ENCODE measurements around the gene METTL3.
A peak's percentile ranks its signal among the peaks of the same experiment; 100 is the strongest.

METTL3 gene

GRCh38 chr14:21476523-21476924 lies 34.6 kb downstream of the METTL3 start:
- peak in 1 of 2 experiments; percentile 52 for DNase-seq

- no peak for DNase-seq
Observed at GRCh38 chr14:21475767-21476522, 35.2 kb downstream of the METTL3 start.

- no peak for DNase-seq
Observed at GRCh38 chr14:21467616-21468015, 43.5 kb downstream of the METTL3 start.

DNA sequence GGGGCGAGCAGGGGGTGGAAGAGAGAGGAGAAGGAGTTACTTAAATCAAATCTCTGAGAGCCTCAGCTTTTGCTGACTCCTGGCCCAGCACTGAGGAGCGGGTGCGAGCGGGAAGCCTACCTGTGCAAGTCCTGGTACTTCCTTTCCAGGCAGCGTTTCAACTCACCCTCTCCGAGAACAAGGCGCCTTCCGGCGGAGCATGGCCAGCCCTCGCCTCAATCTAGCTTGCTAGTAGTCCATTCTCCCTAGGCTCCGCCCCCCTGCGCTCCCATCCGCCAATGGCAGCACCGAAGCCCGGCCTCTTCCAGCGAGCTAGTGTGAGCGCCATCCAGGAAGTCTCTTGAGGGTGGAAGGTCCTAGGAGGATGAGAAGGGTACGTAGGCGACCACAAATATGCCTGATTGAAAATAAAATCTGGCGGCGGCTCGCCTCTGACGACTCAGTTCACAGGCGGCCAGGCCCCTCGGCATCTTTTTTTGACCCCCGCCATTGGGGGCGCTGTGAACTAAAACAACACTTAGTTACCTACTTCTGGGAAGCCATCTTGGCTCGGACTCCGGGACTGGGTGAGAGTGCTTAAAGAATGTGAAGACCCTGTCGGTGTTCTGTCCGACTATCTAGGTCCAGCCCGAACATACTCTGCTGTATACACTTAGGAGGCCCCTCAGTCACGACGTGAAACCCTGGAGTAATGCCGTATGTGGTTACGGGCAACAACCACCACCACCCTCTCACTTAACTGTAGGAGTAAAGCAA lies 55.0 kb downstream of the METTL3 start, which contains the start of gene CHD8:
TSS of gene CHD8 (minus strand) at position 212 of the 756 bp plus-strand sequence. CDS start 24,480 bp downstream, outside the sequence.
- peak; percentile 98 to 100 for DNase-seq

DNA sequence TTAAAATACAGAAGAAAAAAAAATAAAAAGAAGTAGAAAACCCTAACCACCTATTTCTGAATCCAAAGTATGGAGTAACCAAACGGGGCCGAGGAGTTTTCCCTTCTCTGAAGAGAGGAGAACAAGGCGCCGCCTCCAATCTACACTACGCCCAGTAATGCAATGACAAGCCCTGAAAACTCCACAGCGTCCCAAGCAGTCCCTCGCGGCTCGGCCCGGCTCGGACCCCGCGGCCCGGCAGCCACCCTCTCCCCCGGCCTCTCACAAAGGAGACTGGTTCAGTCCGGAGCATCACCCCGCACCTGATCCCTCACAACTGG lies 55.6 kb downstream of the METTL3 start:
- no peak for DNase-seq

DNA sequence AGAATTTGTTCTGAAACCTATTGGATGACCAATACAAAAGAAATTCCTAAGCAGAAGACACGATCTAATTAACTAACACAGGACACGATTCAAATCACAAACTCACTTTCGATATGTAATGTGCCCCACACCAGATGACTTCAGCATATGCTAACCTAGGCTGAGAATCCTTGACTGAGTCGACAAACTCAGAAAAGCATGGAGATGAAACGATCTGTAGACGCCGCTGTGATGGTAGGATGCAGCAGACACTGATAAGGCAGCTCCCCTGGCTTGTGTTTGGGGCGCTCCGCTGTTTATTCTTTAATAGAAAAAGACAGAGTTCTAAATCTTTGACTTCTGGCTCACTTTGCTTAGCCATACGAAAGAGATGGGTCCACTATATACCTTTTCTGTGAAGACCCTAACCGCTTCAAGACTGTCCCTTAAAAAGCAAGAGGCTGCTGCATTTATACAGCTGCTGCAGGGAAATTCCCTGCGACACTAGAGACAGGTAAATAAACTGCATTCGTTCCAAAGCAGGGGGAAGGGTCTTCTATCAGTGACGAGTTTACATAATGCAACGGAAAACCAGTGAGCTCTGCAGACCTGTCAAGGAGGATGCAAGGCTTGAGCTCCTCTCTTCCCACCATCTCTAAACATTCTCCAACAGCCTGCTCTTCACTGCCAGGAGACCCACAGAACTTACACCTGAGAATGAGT lies 56.1 kb downstream of the METTL3 start:
- no peak for DNase-seq

DNA sequence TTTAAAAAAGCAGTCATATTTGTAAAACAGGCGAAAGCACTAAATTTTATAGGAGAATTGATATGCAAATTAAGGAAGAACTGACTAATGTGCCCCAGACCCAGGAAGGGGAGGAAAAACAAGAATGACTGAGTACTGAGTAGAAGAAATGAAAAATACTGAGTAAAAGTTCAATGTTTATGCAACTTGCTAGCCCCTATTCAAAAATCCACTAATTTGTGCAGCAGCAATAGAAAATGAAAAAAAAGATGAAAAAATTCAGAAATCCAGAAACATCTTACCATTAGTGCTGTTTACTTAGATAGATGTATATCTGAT lies 61.3 kb downstream of the METTL3 start:
- DNase-seq: no peak

All from cerebellar nuclear complex (tissue), 1 donor.